HG02943 (cell line): Measurements from ENCODE around the gene HGS.

Experiments used
- ATAC-seq: cut with Tn5 transposase; IDR thresholded peaks from one replicate; pipeline ENCODE4 v1.9.1; 2021; ENCODE audit warnings: mild to moderate bottlenecking, low read depth, moderate library complexity; ENCODE audit not compliant: unreplicated experiment

Gene HGS

DNA sequence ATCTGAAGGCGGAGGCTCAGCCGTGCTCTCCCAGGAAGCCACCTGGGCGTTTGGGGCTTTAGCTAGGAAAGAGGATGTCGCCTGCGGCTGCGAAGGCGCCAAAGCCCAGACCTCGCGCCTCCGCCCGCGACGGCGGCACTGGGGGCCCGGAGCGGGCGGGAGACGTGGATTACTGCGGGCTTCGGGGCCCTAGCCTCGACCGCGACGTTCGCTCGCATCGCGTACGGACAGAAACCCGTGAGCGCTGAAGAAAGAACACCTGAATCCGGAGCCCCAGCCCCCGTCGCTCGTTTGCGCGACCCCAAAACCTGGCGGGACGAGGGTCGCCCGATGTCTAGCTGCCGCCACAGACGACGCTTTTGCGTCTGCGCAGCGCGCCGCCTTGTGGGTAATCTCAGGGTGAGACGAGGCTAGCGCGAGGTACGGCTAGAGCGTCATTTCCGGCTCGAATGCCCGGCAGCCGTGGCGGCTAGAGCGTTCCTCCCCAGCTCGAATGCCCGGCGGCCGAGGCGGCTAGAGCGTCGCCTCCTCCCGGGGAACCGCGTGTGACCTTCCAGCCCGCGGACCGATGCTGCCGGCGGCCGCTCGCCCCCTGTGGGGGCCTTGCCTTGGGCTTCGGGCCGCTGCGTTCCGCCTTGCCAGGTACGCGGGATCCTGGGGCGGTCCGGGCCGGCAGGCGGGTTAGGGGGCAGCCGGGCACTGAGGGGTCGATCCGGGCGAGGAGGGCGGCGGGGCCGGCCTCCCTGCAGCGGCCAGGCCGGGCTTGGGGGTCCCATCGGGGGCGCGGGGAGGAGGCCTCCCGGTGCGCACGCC is 19.3 kb downstream of the HGS start, which contains the start of gene MRPL12:
MRPL12 (plus strand) TSS at position 434 of the 813 bp plus-strand sequence; CDS start at position 569, 135 bp downstream.
- ATAC-seq: peak; percentile 63

DNA sequence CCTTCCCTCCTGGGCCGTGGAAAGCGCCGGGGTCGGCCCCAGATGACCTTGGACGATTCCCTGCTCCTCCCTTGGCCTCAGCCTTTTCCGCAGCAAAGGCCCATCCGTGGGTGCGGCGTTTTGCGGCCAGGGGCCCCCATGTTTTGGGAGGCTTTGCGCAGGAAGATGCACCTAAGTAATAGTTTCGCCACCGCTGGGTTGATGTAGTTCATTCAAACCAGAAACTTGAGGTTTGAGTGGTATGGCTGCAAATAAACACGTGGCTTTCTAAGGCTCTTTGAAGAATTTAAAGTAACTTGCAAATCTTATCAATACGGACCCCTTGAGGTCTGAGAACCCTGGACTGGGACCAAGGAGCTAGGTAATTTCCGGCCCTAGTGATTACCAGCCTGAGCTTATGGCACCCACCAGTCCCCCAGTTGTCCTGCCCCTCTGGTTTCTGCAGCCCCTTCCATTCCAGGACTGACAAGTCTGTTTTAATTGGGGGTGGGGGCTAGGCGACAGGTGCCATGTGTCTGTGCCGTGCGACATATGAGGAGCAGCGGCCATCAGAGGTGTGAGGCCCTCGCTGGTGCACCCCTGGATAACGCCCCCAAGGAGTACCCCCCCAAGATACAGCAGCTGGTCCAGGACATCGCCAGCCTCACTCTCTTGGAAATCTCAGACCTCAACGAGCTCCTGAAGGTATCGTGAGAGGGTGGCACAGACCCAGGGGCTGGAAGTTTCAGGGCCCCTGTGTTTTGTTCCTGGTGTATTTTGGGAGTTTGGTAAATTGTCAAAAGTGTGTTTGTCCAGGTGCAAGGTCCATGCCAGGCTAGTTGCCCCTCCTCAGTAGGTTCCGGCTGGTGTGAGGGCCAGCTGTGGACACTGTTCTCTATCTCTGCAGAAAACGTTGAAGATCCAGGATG is 20.2 kb downstream of the HGS start:
- ATAC-seq: peak; percentile 18

DNA sequence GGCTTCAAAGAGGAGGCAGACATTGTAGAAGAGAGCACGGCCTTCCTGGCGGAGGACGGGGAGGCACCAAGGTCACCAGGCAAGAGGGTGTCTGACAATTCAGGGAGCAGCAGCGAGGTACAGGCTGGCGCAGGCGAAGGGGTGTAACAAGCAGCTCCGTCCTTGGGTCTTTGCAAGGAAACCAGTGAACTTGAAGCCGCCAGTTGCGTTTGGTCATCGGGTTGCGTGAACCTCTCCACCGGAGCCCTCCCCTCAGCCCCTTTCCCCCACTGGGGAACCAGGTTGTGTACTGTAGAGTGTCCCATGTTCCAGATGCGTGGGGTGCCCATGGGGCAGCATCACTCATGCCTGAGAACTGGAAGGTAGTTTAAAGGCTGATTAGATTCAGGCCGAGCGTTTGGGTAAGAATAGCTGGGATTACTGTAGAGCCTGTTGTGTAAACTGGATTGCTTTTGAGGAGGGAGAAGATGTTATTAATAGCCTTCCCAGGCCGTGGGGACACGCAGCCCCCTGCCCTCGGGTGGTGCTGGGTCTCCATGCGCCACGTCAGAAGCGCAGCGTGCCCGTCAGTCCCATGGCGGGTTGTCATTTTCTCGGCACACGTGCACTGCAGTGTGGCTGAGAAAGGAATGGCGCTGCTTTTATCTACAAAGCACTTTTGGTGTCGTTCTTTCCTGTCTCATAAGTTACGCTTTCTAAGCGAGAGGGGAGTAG is 21.9 kb downstream of the HGS start:
- no peak for ATAC-seq

DNA sequence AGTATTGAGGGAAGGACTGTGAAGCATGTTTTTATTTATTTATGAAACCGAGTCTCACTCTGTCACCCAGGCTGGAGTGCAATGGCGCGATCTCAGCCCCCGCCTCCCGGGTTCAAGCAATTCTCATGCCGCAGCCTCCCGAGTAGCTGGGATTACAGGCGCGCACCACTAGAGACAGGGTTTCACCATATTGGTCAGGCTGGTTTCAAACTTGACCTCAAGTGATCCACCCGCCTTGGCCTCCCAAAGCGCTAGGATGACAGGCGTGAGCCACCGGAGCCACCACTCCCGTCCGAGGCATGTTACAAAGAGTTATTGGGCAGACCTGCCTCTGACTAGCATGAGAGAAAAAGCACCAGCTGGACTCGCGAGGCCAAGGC is 22.4 kb downstream of the HGS start:
- ATAC-seq: no peak

DNA sequence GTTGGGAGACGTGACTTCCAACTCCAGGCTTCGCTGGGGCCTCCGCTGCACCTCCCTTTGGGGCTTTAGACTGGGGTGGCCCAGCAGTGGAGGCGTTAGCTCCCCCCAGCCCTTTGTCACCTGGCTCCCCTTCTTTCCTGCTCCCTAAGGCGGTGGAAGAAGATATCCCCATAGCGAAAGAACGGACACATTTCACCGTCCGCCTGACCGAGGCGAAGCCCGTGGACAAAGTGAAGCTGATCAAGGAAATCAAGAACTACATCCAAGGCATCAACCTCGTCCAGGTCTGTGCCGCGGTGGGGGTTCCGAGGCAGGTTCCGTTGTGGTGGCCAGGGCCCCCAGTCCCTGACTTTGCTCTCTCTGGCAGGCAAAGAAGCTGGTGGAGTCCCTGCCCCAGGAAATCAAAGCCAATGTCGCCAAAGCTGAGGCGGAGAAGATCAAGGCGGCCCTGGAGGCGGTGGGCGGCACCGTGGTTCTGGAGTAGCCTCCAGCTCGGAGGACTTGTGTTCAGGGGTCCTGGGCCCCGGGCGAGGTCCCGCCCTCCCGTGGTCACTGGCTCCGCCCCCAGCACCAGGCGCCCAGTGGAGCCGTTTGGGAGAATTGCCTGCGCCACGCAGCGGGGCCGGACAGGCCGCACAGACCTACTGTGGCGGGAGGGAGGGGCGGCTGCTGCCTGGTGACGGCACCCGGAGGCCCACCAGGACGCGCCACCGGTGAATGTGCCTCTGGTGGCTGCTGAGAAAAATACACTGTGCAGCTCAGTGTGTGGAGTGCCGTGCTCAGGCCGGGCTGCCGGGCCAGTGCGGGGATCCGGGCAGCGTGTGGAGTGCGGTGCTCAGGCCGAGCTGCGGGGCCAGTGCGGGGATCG is 23.2 kb downstream of the HGS start:
- ATAC-seq: no peak

DNA sequence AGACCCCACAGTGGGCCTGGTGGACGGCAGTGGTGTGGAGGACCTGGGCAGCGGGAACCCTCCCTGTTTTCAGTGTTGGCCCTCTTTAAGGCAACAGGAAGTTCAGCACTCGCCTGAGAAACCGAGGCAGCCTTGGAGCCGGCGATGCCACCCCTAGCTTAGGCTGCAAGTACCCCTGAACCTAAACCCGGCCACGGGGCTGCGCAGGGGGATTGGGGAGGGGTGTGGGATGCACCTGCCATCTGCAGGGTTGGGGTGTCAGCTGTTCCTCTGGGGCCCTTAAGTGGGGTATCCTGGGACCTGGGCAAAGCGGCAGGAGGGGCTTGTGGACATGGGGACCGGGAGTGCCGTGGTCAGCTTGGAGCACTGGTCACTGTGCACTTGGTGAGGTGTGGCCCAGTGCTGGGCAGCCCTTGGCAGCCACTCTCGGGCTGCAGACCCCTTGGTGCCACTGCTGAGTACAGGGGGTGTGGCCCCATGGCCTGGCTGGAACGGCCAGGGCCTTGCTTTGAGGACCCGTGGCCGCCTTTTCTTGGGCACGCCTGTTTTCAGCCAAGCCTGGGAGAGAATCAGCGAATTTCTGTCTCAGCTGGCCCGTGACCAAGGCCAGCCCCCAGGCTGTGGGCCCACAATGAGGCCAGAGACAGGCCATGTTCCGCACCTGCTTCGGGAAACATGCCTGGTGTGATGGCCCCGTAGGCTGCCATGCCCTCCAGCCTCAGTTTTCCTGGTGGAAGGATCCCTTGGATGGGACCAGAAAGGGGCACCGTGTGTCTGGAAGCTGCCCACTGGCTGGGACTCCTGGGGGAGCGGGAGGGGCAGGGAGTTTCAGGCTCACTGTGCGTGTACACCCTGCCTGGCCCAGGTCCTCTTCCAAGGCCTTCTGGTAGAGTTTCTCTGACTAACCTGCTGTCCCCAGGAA is 24.2 kb downstream of the HGS start:
- ATAC-seq: no peak

DNA sequence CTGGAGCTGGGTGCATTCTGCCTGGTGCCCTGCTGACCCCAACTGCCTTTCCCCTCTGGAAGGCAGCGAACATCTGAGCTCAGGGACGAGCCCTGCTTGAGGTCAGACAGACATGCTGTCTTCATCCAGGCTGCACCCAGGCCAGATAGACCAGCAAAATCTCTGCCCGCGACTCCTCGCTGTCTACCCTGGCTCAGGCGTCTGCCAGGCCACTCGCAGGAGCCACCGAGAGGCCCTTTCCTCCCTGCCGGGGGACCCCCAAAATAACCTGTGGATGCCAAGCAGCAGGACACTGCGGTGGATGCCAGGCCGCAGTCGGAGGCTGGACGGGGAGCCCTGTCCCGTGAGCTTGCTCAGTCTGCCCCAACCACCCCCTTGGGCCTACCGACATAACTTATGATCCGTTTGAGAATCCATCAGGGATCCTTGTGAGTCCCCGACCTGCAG is 25.0 kb downstream of the HGS start:
- ATAC-seq: no peak

DNA sequence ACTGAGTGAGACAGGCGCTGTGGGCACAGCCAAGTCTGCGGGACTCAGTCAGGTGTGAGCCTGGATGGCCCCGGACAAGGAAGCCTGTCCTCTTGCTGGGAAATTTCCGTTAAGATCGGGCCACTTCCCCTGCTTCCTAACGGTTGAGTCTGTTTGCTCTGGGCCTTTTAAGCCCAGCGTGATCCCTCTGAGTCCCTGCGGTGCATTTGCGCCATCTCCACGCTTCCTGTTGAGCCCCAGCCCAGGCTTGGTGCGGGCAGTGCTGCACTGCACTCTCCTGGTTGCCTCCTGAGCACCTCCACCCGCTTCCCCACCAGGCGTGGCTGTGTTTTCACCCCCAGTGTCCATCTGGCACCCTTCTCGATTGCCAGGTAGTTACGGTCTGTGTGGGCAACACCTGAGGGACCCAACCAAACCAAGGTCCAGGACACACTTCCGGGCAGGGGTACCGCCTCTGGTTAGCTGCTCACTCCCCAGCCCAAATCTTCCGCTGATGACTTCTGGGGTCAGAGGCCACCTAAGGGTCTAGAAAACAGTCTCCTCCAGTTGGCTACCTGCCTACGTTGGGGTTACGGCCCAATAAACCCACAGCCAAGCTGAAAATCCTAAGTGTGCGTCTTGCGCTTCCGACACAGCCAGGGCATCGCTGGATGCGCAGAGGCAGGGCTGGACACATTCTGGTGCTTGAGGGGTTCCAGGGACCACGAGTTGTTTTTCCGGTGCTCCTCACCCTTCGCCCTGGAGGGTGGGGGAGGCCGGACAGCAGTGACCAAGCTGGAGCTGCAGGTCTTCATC is 26.9 kb downstream of the HGS start:
- no peak for ATAC-seq

DNA sequence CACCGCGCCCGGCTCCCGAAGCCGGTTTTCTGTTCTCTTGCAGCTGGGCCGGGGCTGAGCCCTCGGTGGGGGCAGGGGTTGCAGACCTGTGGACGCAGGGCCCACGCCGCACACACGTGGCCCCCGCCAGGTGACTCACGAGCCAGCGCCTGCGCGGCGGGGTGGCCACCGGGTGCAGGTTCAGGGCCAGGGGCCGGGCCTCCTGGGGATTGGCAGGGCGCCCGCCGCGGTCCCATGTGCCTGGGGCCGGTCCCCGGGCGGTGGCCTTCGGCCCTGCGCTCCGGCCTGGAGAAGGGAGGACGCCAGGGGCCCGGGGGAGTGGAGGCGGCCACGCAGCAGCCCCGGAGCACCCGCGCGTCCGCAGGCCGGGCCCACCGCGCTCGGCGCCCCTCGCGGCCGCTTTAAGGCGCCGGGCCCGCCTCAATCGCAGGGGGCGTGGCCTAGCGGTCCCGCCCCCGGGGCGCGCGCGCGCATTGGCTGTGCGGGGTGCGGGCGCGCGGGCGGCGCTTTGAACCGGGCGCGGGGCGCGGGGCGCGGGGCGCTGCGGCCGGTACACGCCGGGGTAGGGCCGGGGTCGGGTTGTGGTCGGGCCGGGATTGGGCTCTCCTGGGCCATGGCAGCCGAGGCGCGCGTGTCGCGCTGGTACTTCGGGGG is 28.1 kb downstream of the HGS start, which contains the start of gene SLC25A10:
SLC25A10 (plus strand) TSS at position 471 of the 654 bp plus-strand sequence; CDS start at position 614, 143 bp downstream.
- ATAC-seq: no peak

DNA sequence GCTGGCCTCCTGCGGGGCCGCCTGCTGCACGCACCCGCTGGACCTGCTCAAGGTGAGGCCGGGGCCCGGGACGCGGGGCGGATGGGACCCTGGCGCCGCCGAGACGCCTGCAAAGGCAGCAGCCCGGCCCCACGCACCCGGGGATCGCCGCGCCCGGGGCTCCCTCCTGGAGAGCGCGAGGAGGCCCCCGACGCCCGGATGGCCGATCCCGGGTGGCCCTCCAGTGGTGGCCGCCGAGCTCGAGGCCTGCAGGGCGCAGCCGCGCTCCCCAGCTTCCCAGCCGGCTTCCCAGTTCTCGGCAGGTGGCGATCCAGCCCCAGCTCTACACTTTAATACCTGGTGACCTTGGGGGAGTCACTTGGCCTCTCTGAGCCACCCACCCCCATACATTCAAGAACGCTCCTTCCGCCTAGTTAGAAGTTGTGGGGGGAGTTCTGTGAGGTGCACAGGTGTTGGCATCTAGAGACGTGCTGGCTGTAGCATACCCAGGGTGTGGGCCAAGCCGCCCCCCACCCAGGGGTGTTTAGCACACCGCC is 28.7 kb downstream of the HGS start:
- ATAC-seq: no peak

DNA sequence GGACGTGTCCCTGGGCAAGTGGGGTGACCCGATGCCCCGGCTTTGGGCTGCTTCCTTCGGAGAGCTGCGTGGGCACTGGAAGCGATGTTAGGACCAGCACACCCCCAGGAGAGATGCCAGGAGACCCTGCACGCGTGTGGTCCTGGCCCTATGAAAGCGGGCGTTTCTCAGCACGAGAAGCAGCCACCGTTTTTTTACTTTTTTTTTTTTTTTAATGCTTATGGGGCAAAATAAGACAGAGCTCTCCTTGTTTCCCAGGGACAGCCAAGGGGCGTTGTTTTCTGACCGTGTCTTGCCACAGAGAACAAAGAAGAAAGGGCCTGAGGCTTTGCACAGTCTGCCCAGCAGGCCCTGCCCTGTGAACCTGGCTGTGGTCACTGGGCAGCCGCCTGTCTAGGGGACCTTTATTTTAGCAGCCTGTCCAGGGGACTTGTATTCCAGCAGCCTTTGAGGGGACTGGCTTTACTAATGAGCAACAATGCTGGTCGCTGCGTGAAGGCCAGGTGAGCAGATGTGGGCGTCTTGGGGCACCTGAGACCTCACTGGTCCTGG is 29.3 kb downstream of the HGS start:
- ATAC-seq: no peak

DNA sequence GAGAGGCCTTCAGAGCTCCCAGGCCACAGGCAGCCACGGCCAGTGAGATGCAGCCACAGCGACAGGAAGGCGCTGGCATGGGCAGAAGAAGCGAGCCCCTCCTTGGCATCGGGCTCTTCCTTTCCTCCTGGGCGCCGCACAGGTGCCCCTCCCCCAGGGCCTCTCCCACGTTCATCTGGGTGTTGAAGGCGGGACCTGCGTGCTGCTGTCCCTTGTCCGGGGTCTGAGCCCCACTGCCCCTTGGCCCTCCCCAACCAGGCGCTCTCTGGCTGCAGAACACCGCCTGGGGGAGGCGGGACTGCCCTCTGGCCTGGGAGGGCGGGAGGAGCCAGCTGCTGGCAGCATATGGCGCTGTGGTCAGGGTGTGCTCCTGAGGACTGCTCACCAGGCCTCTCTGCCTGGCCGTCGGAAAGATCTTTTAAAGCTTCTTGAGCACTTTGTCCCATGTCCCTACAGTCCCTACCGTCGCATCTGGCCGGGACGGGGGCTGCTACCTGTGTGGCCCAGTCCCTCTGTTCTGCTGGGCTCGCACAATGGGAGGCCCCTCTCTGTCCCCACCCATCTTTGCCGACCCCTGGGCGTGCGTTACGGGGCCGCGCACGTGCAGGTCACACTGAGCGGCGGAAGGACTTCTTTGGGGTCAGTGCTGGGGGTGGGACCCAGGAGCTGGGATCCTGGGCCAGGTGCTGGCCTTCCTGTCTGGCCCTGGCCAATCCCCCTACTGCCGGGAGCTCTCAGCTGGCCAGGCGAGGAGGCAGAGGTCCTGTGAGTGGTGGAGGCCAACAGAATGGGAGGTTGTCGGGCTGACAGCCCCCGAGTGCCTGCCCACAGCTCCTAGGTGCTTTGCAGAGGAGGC is 30.0 kb downstream of the HGS start:
- no peak for ATAC-seq

DNA sequence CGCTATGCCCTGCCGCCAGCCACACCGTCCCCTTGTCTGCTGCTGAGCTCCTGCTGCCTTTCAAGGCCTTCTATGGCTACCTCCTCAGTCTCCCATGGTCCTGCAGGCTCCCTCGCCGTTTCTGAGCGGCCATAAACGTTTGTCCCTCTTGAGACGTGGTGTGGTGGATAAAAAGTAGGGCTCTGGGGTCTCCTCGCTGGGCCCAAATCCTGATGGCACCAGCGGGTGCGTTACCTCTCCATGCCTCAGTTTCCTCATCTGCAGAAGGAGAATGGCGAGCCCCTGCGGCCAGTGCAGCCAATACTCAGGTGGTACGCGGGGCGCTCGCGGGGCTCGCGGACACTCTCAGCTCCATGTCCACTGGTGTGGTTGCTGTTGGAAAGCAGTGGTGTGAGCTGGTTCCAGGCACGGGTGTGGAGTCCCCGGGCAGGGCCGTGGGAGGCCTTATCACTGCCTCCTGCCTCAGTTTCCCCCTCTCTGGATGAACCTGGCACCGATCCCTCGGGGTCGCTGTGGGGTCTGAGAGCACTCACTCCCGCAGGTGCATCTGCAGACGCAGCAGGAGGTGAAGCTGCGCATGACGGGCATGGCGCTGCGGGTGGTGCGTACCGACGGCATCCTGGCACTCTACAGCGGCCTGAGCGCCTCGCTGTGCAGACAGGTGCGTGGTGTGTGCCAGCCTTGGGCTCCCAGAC is 30.7 kb downstream of the HGS start:
- no peak for ATAC-seq

DNA sequence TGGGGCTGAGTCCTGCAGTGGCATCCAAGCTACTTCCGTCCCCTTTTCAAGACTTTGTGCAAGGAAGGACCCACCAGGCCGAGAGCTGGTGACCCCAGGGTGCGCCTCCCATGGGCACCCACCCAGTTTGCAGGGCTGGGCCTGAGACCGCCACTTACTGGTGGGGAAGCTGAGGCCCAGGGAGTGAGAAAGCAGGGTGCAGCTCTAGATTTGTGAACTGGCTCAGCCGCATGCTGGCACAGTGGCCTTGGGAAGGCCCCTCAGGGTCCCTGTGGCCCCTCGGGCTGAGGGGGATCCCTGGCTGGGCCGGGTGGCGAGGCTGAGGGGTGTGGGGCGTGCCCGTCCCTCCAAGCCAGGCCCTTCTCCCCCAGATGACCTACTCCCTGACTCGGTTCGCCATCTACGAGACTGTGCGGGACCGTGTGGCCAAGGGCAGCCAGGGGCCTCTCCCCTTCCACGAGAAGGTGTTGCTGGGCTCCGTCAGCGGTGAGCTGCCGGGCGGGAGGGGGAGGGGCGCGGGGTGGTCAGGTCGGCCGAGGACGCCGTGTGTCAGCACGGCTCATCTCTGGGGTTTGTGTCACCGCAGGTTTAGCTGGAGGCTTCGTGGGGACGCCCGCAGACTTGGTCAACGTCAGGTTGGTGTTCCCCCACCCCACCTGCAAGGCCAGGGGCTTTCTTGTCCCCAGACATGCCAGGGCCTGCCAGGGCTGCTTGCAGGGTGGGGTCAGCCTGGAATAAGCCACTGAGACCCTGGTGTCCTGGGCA is 31.5 kb downstream of the HGS start:
- no peak for ATAC-seq
